ENCODE measurements around the gene LHFPL5.

LHFPL5 gene

GRCh38 chr6:35804996-35805736, at the start of gene LHFPL5:
TSS of gene LHFPL5 (plus strand) at chr6:35805352. CDS start at chr6:35805671, 319 bp downstream.
- DNase-seq: no peak

GRCh38 chr6:35757456-35758123, 47.6 kb upstream of the LHFPL5 start:
- DNase-seq: no peak

- DNase-seq: no peak
Observed at GRCh38 chr6:35759426-35759825, 45.7 kb upstream of the LHFPL5 start.

- DNase-seq: no peak
Observed at GRCh38 chr6:35765739-35766138, 39.4 kb upstream of the LHFPL5 start.

GRCh38 chr6:35769211-35769610, 35.9 kb upstream of the LHFPL5 start:
- no peak for DNase-seq

- no peak for DNase-seq
Observed at GRCh38 chr6:35771343-35771627, 33.9 kb upstream of the LHFPL5 start.

- no peak for DNase-seq
Observed at GRCh38 chr6:35774116-35774794, 30.9 kb upstream of the LHFPL5 start.

- DNase-seq: no peak
Observed at GRCh38 chr6:35775031-35775430, 30.1 kb upstream of the LHFPL5 start.

GRCh38 chr6:35776364-35777215, 28.6 kb upstream of the LHFPL5 start, which contains the start of gene CLPSL2:
TSS of gene CLPSL2 (plus strand) at chr6:35776598. CDS start at chr6:35776619, 21 bp downstream.
- DNase-seq: no peak

GRCh38 chr6:35777356-35778102, 27.6 kb upstream of the LHFPL5 start:
- DNase-seq: no peak

GRCh38 chr6:35778437-35778836, 26.7 kb upstream of the LHFPL5 start:
- no peak for DNase-seq

- DNase-seq: no peak
Observed at GRCh38 chr6:35780719-35781118, 24.4 kb upstream of the LHFPL5 start, which contains the start of gene CLPSL1. TSS of gene CLPSL1 (plus strand) at chr6:35781019. CDS start at chr6:35781111, 92 bp downstream.

- no peak for DNase-seq
Observed at GRCh38 chr6:35781290-35781689, 23.9 kb upstream of the LHFPL5 start.

GRCh38 chr6:35782424-35782823, 22.7 kb upstream of the LHFPL5 start:
- no peak for DNase-seq

GRCh38 chr6:35784200-35784599, 21.0 kb upstream of the LHFPL5 start:
- no peak for DNase-seq

GRCh38 chr6:35786272-35786671, 18.9 kb upstream of the LHFPL5 start:
- no peak for DNase-seq

GRCh38 chr6:35786810-35787209, 18.3 kb upstream of the LHFPL5 start:
- no peak for DNase-seq

GRCh38 chr6:35787266-35788218, 17.6 kb upstream of the LHFPL5 start:
- no peak for DNase-seq

- no peak for DNase-seq
Observed at GRCh38 chr6:35788423-35788982, 16.6 kb upstream of the LHFPL5 start.

GRCh38 chr6:35790683-35791082, 14.5 kb upstream of the LHFPL5 start:
- DNase-seq: no peak

Data from amniotic stem cell (primary cell).